ENCODE data around the gene SRP9. TPM values are rescaled to one million over a fixed set of nuclear protein-coding genes. Genes with fewer than 3 reads are reported as not detected.
"Not testable (repeated sequence)": the region's sequence is repeated elsewhere in the genome, so short reads cannot be mapped to it uniquely, and the experiment has no call there.

SRP9 gene
- polyA plus RNA-seq, 3 donors: 455 to 512 (median 512) TPM

DNA sequence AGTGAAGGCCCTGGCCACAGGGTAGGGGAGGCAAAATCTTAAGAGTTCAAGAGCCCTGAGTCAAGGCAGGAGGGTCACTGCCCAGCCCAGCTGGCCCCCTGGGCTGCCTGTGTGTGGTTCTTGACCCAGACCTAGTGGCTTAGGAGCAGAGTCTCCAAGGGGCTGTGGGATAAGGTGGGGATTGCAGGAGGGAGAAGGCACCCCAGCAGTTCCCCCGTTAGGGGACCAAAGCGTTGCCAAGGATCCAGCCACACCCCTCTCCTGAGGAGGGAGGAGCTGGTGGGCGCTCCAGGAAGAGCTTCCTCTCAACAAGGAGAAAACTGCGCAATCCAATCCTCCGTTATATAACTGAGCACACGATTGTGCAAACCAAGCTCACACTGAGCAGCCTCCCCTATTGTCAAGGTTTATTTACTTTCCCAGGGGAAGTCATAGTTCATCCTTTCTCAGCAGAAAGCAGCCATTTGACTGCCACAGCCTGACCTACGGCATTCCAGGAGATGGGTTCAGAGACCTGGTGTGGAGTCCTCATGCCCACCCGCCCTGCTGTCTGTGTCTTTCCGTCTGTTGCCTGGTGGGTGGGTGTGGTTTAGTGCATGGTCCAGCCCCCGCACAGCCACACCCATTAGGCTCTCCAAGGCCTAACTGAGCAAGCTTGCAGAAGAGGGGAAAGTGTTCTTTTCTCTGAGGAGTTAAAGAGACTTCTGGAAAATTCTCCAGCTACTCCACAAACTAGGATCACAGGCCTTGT, 35.8 kb downstream of the SRP9 start:
- no peak for DNase-seq (ENCODE audit: low read depth in 3 of 3, low spot score in 2 of 3)

DNA sequence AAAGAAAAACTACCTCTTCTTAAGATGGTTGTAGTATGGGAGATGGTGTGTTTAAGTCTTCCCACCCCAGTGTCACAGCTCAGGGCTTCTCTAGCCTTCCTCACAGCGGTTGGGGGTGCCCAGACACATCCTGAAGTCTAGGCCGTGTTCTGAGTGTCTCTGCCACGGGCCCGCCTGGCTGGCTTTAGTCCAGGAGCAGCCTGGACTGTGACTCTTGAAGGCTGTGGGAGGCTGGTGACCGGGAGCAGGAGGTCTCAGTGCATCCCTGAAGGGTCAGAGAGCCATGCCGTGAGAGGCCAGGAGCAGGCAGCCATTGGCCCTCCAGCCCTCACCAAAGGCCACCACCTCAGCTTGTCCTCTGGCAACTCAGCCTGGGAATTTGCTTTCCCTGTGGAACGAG, 36.8 kb downstream of the SRP9 start:
- no peak for DNase-seq (ENCODE audit: low read depth in 3 of 3, low spot score in 2 of 3)

DNA sequence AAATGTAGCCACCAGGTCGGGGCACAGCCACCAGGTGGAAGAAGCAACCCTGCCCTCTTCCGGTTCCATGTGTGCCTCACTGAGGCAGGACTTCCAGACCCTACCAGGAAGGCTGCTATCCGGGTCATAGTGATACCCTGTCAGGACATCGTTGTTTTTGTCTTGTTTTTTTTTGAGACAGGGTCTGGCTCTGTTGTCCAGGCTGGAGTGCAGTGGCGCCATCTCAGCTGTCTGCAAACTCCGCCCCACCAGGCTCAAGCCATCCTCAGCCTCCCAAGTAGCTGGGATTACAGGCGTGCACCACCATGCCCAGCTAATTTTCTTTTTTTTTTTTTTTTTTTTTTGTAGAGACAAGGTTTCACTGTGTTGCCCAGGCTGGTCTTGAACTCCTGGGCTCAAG, 37.5 kb downstream of the SRP9 start:
- DNase-seq (ENCODE audit: low read depth in 3 of 3, low spot score in 2 of 3): not testable (repeated sequence)

DNA sequence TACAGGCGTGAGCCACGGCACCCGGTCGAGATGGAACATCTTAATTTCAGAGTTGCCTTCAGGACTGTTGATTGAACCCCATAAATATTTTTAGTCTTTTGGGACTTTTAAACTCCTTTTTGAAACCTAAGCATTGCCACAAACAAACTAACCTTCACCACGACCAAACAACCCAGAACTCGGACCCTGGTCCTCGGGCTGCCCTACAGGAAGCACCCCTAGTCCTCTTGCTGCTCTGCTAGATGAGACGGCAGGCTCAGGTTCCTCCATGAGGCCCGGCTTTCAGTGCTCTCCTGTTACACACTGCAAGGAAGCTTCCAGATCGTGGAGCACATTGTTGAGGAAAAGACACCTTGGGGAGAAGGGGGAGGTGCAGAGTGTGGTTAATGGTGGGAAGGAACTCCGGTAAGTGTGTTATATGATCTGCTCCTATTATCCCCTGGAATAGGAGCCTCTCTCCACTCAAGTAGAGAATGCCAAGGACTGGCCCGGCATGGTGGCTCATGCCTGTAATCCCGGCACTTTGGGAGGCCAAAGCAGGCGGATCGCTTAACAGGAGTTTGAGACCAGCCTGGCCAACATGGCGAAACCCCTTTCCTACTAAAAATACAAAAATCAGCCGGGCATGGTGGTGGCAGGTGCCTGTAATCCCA, 38.0 kb downstream of the SRP9 start:
- DNase-seq (ENCODE audit: low read depth in 3 of 3, low spot score in 2 of 3): no peak

DNA sequence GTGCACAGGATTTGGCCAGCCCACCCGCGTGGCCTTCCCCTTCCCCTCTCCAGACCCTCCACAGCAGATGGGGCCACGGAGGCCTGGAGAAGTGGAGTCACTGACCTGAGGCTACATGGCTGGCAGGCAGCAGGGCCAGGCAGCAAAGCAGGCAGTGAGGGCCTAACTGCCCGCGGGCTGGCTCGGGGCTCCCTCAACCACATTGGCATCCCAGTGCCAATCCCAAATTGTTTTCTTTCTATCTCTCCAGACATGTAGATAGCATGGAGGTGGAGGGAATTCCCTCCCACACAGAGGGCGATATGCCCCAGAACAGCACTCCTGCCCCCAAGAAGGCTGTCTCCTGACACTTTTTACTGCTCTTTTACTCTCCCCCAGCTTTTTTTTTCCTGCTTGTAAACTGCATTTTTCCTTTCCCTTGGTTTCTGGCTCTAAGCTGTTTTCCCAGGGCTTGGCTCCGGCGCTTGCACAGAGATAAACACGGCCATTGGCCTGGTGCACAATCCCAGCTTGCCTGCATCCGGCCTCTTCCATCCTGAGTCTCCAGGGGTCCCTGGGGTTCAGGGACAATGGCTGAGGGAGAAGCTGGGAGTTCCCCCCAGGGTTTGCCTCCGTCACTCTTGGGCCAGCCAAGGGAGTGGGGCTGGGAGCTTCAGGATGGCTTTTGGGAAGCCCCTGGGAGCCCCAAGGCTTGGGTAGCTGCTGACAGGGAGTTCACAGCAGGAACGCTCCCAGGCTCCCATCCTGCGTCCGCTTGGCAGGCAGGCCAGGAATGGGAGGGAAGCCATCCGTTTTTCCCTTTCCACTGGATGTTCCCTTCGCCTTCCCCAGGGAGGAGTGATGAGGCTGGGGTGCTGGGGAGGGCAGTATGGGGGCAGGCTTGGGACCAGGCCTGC, 39.3 kb downstream of the SRP9 start:
- DNase-seq (ENCODE audit: low read depth in 3 of 3, low spot score in 2 of 3): no peak

DNA sequence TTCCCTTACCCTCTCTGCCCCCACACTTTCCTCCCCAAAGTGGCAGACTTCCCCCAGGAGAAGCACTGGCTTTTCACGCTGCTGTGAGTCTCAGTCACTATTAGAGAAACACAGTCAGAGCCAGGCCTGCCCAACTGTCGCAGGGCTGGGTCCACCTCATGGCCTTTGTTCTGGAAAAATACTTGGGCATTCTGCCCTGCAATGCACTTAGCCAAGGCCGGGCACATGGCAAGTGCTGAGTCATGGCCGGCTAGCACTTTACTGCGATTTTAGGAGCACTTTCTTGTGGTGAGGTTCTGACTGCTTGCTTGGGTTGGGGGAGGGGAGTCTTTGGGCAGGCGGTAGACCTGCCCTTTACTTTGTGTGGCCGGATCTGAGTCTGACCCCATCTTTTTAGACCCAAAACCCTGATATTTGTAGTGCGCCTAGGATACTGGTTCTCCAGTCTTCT, 40.0 kb downstream of the SRP9 start:
- no peak for DNase-seq (ENCODE audit: low read depth in 3 of 3, low spot score in 2 of 3)

DNA sequence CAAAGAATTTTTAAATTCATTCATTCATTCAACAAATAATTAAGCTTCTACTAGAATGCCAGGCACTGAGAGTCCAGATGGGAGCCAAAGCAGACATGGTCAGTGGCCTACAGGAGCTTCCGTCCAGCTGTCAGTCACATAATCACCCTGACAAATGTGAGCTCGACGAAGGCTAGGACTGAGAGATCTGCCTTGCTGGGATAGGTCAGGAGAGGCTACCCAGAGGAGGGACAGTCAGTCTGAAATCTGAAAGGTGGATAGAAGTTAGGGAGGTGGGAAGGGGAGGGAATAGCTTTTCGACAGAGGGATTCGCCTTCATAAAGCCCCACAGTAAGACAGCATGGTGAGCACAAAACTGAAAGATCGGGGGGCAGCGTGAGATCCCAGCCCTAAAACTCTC, 40.6 kb downstream of the SRP9 start:
- no peak for DNase-seq (ENCODE audit: low read depth in 3 of 3, low spot score in 2 of 3)

DNA sequence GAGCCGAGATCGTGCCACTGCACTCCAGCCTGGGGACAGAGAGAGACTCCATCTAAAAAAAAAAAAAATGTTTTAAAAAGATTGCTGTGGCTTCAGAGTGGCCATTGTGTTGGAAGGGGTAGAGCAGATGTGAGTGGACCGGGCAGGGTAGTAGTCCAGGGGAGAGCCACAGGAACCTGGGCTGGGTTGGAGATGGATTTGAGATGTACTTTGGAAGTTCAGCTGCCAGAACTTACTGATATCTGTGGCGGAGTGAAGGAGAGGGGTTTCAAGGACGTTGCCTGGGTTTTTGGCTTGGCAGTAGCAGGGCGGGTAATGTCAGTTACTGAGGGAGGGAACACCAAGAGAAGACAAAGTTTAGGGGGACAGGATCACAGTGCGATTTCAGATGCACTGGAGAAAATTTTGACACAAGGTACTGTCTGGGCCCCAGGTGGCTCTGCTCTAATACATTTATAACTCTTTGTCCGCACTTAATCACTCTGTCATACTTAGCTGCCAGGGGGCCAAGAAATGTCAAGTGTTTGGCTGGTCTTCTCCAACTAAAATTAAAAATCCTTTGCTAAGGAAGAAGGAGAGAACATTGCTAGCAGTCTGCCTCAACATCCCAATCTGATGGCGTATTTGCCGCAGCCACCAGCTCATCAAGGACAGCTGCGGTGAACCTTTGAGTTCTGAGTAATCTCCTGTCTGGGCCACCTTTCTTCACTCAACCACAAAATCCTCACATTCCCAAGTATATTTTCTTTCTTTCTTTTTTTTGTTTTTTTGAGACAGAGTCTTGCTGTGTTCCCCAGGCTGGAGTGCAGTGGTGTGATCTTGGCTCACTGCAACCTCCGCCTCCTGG, 41.9 kb downstream of the SRP9 start:
- no peak for DNase-seq (ENCODE audit: low read depth in 3 of 3, low spot score in 2 of 3)

DNA sequence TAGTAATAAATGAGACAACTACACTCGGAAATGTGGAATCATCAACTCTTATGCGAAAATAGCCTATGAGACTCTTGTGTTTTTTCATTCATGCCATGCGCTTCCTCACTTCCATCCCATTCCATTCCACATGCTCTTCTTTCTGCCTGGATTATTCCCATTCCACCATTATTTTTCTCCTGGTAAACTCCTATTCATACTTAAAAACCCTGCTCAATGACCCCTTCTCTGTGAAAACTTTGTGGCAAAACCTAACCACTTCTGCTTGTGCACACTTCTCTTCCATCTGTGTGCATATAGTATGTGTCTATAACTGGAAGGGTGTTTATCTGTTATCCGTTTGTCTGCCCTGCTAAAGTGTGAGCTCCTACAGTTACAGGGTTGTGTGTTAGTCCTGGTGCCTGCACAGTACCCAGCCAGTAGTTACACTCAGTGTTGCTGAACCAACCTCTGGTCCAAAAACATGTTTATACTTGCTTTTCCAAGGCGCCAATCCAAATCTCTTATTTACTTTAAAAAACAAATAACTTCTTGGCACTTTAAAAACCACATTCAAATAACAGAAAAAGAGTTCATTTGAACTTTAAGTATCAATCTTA, 43.0 kb downstream of the SRP9 start:
- DNase-seq (ENCODE audit: low read depth in 3 of 3, low spot score in 2 of 3): no peak

DNA sequence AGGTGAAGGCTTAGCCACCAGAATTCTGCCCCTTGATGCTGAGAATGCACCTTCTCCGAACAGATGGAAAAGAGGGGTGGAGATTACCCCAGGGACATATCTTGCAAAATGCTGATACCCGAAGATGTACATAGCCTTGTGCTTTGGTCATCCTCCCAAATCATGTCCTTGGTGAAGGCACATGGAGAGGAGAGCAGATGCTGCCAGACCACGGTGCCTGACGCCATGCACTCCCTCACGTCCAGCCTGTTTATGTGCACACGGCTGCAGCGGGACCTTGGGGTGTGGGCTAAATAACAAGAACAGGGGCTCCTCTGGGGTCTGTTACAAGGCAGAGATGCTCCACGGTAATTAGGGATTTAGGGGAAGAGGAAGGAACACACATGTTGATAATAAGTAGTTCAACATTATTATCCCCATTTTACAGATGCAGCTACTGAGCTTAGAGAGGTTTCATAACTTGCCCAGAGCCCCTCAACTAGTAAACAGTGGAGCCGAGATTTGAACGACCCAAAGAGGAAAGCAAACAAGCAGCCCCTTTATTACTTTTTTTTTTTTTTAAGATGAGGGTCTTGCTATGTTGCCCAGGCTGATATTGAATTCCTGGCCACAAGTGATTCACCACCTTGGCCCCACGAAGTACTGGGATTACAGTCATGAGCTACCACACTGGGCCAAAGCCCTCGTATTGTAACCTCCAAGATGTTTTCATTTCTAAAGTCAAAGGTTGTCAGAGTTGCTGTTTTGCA, 45.2 kb downstream of the SRP9 start:
- DNase-seq (ENCODE audit: low read depth in 3 of 3, low spot score in 2 of 3): no peak

DNA sequence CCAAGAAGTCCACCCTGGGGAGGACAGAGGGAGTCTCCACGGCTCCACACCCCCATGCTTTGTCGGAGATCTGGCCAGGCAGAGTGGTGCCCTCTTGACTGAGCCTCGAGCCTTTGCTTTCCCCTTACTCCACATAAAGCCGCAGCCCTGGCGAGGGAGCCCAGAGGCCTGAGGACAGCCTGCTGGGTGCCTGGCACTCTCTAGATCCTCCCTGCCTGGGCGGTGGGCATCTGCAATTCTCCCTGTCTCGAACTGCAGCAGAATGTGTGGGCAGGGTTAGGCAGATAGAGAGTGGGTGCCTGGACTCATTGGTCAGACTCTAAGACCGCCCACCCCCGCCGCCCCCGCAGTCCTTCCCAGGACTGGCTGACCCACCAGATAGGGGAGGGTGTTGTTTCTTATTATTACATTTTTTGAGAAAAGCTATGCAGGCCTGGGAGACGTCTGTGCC, 46.2 kb downstream of the SRP9 start:
- DNase-seq (ENCODE audit: low read depth in 3 of 3, low spot score in 2 of 3): no peak

DNA sequence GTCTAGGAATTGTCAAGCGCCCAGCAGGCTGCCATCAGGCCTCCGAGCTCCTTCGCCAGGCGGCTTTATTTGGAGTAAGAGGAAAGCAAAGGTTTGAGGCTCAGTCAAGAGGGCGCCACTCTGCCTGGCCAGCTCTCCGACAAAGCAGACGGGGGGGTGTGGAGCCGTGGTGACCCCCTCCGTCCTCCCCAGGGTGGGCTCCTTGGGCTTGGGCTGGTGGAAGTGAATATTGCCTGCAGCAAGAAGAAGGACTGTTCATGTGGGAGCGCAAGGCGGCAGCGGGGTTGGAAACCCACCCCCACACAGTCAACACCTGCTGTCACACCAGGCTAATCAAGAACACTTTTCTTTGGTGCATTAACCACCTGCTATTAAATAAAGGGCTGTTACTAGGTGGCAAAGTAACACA, 46.9 kb downstream of the SRP9 start:
- DNase-seq (ENCODE audit: low read depth in 3 of 3, low spot score in 2 of 3): no peak

DNA sequence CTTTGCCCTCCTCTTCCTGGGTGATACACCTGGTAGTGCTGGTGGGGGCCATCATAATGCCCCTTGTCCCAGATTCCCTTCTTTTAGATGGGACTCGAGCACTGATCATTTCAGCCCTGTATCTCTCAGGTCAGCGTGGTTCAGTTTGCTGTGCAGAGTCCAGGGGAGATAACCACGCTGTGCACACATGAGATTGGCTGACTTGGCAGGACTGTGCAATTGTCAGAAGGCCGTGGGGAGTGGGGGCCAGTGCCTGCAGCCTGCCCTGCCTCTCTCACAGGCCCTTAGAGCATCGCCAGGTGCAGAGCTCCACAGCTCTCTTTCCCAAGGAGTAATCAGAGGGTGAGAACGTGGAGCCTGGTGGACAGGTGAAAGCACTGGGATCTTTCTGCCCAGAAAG, 47.5 kb downstream of the SRP9 start:
- no peak for DNase-seq (ENCODE audit: low read depth in 3 of 3, low spot score in 2 of 3)

DNA sequence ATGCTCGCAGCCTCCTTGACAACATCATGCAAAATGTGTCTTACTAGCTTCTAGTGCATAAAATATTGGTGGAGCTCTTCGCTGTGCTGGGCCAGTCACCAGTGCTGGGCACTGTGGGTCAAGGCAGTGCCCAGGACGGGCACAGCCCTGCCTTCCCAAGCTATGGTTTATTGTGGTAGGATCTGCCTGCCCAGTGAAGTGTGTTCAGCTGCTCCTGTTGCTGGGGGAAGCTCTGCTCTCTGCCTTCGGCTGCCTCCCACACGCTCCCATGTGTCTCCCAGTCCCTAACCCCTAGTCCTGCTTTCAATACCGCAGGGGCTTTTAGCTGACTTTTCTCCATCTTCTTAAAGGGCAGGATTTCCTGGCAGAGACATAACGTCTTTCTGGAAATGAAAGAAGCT, 48.0 kb downstream of the SRP9 start:
- no peak for DNase-seq (ENCODE audit: low read depth in 3 of 3, low spot score in 2 of 3)

DNA sequence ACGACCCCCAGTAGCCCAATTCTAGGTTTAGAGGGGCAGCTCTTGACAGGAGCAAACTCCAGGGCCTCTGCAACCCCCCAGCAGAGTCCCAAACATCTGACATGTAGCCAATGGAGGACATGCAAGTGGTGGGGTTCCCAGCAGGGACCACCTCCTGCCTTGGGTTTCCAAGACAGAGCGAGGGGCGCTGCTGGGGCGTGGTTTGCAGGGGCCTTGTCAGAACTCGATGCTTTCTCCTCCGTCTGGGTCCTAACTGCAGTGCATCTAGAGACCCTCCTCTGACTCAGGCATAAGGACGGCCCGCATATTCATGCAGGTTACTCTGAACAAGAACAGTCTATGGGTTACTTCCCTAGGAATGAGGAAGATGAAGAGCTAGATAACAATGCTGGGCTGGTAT, 49.5 kb downstream of the SRP9 start:
- DNase-seq (ENCODE audit: low read depth in 3 of 3, low spot score in 2 of 3): no peak

DNA sequence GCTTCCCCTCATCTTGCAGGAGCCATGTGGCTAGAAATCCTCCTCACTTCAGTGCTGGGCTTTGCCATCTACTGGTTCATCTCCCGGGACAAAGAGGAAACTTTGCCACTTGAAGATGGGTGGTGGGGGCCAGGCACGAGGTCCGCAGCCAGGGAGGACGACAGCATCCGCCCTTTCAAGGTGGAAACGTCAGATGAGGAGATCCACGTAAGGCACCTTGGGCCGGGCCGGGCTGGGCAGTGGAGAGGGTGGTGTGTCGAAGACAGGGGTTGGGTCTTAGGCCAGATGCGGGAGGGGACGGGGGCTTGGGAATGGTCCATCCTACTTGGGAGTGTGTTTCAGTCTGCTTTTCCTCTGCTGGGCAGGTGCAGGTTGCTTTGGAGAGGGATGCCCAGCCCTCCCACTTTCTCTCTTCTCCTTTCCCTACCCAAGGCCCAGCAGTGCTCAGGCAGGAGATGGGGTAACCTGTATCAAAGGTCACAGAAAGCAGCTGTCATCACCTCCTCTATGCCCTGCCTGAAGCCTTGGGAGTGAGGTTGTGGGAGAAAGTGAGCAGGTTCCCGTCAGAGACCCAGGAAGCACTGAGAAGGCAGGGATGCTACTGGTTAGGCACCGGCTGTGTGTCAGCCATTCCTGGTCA, 51.2 kb downstream of the SRP9 start:
- no peak for DNase-seq (ENCODE audit: low read depth in 3 of 3, low spot score in 2 of 3)

DNA sequence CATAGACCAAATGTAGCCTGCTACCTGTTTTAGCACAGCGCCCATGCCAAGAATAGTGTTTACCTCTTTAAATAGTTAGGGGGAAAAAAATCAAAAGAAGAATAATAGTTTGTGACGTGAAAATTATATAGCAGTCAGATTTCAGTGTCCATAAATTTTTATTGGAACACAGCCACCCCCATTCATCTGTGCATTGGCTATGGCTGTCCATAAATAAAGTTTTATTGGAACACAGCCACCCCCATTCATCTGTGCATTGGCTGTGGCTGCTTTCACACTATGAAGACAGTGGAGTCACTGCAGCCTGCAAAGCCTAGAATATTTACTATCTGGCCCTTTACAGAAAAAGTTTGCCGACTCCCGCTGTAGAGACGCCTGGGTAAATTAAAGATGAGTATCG, 53.2 kb downstream of the SRP9 start:
- no peak for DNase-seq (ENCODE audit: low read depth in 3 of 3, low spot score in 2 of 3)

DNA sequence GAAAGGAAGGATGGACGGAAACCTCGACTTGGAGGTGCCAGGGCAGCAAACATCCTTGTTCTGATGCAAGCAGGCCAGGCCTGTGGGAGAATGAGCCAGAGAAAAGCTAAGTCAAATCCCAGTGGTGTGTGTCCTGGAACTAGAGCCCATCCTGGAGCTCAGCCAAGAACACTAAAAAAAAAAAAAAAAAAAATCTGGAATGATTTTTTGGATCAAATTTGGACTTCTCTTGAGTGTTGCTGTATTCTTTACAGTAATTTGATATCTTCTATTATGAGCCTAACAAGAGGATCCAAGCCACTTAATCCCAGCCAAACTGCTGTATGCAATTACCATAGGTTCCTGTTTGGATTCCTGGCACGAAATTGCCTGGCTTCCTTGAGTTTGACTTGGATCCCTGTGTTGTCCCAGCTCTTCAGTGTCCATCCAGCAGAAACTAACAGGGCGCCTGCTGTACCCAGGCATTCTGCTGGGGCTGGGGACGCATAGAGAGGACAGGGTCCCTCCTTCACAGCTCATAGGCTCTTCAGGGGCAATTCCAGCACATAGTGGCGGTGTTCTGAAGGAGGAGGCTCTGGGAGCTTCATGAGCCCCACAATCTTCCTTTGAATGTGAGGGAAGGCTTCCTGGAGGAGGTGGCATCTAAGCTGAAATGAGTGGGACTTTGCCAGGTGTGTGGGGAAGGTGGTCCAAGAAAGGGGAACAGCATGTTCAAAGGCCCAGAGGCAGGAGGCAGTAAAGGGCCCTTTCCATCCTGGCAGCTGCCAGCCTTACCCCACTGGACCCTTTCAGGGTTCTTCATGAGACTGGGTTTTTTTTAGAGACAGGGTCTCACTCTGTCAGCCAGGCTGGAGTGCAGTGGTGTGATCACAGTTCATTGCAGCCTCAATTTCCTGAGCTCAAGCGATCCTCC, 57.0 kb downstream of the SRP9 start:
- DNase-seq (ENCODE audit: low read depth in 3 of 3, low spot score in 2 of 3): no peak

All from right renal cortex interstitium (tissue), 3 donors.